DMS53 treated with DMSO at 0.1 percent for 48 hours (cell line): ENCODE results near the gene BTG2.
A peak's percentile ranks its signal among the peaks of the same experiment; 100 is the strongest.

Experiments used
- DNase-seq: peaks from one replicate; lab custom pipeline; 2025; ENCODE audit not compliant: unreplicated experiment; lab: John Stamatoyannopoulos, UW

Gene BTG2

DNA sequence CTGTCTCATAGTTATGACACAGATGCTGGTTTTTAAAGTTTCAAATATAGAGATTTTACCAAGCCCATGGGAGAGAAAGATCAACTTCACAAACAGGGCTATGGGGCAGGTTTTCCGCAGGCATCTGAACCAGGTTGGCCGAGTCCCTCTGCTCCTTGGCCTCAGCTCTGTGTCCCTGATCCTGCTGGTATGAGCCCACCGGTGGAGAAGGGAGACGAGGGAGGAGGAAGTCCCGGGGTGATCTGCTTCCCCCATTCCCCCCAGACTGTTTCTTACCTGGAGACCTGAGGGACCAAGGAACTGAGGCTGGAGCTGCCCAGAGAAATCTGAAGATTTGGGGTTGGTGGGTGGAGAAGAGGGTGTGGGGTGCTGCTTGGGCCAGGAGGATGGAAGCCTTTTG lies 28.9 kb upstream of the BTG2 start:
- DNase-seq, result no peak

DNA sequence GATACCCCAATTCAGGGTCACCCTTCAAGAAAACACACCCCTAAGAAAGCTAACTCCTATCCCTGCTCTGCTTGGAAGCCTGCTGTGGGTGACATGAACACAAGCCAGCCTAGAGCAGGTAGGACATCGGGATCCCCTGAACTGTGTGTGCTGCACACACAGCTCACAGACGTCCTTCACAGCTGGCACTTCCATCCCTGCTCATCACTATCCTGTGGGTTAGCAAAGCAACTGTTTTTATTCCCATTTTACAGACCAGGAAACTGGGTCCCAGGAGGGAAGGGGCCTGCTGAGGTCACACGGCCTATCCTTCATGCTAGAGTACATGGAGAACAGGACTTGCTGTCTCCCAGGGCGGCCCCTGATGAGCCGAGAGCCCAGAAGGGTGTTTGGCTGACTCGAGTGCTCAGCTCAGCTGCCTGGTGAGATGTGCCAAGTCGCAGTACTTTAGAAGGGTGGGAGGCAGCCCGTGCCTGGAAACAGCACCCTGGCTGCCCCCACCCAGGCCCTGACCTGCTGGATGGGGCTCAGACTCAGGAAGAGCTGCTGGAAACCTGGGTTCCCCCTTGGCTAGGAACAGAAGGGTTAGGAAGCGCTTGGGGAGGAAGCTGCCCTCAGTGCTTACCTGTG lies 28.3 kb upstream of the BTG2 start:
- no peak for DNase-seq

DNA sequence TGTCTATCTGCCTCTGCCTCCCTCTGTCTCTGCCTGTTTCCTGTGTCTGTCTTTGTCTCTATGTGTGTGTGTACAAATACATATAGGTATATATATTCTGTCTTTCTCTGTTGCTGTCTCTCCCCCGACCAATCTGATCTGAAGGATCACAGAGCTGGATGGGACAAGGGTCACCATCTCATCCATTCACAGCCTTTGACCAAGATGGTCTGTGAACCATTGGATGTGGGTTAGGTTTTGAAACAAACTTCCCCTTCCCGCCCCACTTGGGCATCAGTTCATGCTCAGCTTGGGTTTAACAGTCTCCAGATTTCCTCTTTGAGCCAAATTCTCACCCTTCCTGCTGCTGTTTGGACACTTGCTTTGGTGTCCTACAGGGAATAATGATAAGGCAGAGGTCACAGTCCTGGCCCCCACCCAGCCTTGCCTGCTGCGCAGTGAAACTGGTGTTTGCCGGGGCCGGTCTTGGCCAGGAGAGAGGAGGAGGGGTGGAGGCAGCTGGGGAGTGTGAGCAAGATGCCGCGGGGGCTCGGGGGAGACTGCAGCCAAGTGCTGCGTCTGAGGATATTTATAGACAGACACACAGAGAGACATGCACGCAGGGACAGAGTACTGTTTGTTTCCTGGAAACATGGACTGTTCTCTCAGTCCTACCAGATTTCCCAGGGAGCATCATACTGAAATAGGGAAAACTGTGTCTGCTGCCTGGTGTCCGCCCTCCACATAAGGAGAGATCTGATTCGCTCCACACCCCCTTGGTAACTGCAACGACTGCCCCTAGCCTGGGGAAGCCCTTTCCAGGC lies 27.0 kb upstream of the BTG2 start:
- DNase-seq, result peak; percentile 17

DNA sequence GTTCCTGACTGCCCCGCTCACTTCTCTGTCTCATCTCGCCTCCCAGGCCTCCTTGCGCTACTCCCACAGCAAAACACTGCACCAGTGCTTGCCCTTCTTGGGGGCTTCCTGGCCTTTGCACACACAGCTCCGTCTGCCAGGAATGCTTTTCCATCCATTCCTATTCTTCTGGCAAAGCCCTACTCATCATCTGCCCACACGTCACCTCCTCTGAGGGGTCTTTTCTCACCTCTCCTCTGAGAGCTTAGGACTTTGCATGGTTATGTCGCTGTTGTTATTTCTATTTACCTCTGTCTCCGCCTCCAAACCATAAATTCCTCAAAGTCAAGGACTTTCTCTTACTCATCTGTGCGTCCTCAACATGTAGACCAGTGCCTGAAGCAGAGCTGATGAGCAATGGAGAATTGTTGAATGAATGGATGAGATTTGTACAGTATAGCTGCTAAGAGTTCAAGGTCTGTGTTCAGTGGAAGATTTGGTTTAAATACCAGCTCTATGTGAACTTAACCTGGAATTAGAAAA lies 26.4 kb upstream of the BTG2 start:
- no peak for DNase-seq

DNA sequence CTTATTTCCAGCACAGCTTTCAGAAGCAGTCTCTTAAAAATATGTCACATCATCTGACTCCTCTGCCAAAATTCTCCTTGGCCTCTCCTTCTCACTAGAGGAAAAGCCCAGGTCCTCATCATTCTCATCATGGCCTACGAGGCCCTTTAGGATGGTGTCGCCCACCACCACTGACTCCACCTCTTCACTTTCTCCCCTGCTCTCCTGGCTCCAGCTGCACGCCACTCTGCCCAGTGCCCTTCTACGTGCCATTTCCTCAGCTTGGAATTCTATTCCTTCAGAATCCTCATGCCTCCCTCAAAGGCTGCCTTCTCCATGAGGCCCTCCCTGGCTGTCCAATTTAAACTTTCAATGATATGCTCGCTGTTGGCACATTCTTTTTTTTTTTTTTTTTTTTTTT lies 25.3 kb upstream of the BTG2 start:
- no peak for DNase-seq

DNA sequence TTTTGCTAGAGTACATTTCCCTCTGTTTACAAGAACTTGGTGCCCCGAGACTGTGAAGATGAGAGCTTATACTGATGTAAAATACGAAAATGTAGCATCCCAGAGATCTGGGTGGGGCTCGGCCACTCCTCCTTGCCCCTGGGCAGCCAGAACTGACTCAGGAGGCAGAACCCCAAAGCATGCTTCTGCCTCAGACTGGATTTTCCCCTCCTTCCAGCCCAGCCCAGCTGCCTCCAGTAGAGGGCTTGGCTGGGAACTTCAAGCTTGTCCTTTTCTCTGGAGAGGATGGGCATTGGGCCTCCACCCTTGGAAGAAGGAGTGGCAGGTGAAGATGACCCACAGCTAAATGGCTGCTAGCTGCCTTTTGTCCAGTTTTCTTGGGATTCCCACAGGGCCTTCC lies 24.3 kb upstream of the BTG2 start:
- DNase-seq, result no peak

DNA sequence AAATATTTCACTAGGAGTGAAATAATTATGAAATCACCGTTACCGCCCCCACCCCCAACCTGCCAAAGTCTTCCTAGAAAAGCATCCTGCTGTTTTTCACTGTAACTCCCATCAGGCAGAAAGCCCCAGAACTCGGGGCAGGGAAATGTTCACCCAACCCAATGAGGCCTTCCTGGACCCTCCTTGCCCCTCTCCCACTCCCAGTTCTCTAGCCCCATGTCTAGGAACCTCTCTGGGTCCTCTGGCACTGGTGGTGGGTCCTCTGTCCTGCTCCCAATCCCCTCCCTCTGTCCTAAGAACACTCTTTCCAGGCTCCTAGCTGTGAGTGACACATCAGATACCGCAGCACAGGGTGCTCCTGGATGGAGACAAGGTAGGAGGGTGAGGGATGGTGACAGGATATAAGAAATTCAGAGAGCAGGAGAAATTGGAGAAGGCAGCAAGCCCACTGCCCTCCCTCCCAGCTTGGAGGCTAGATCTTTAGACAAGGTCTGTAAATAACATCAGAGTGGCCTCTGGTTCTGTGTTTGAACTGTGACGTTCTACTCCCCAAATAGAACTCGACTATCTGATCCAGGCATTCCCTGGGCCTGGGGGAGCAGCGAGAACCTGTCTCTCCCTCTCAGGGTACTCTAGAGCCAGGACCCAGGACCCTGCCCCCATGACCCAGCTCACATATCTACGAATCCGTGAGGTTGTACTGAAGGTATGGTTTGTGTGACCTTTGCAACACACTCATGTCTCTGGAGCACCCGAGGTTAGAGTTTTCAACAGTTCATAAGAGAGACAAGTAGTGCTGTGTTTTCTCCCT lies 23.3 kb upstream of the BTG2 start:
- DNase-seq, result no peak

DNA sequence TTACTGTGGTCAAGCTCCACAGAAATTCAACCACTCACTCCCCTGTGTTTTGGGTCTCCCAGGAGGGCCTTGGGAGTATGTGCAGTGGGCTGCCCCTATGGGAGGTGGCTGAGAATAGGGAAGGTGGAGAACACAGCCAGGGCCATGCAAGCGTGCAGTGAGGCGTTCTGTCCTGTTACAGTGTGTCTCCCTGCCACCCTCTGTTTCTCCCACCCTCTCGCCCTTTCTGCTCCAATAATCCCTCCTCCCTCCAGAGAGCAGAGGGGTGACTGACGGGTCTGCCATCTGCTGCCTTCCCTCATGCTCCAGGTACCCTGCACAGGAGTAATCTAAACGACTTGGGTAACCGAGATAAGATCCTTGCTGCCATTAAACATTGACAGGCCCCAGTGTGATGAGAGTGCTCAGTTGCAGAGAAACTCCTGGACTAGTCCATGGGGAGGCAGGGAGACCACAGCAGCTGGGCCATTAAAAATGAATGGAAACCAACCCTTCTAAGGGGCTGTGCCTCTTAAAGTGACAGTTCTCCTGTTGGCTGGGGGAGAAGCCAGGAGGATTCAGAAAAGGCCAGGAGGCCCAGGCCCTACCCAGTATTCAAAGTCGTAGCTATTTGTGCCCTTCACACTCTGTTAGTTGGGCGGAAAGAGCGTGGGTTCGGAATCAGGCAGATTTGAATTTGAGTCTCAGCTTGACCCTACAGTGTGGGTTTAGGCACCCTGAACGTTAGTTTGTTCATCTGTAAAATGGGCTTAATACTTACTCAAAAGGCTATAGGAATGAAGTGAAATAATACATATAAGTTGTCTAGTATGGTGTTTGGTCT lies 22.4 kb upstream of the BTG2 start:
- no peak for DNase-seq

DNA sequence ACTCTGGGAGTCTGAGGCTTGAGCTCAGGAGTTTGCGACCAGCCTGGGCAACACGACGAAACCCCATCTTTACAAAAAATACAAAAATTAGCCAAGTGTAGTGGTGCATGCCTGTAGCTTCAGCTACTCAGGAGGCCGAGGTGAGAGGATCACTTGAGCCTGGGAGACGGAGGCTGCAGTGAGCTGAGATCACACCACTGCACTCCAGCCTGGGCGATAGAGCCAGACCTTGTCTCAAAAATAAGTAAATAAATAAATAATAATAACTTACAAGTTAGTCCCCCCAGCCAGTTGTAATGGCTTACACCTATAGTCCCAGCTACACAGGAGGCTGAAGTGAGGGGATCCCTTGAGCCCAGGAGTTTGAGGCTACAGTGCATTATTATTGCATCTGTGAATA lies 21.7 kb upstream of the BTG2 start:
- no peak for DNase-seq

DNA sequence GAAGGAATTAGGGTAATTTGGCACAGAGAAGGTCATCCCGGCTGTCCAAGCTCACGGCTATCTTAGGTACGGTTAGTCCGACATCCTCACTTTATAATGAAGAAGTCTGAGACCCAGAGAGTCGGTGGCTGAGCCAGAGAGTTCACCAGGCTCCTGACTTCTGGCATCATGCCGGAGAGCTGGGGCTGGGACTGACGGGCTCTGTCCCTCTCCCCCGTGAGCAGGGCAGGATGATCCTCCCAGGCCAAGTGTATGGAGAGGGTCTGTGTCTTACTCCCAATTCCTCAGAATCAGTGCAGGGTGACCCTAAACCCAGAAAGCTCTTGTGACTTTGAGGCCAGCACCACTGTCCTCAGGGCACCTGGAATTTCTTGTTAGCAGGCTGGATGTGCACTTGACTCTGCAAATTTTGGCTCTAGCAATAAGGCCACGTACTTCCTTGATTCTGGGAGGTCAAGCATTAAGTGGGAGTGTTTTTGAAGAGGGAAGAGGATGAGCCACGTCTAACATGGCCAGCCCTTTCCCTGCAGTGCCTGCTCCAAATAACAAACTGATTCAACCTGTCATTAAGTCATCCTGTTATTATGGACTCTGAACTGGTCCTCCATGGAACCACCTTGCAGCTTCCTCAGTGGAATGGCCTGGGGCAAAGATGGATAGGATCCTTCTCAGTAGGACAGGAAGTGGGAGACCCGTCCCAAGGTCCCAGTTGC lies 20.8 kb upstream of the BTG2 start:
- DNase-seq, result no peak

DNA sequence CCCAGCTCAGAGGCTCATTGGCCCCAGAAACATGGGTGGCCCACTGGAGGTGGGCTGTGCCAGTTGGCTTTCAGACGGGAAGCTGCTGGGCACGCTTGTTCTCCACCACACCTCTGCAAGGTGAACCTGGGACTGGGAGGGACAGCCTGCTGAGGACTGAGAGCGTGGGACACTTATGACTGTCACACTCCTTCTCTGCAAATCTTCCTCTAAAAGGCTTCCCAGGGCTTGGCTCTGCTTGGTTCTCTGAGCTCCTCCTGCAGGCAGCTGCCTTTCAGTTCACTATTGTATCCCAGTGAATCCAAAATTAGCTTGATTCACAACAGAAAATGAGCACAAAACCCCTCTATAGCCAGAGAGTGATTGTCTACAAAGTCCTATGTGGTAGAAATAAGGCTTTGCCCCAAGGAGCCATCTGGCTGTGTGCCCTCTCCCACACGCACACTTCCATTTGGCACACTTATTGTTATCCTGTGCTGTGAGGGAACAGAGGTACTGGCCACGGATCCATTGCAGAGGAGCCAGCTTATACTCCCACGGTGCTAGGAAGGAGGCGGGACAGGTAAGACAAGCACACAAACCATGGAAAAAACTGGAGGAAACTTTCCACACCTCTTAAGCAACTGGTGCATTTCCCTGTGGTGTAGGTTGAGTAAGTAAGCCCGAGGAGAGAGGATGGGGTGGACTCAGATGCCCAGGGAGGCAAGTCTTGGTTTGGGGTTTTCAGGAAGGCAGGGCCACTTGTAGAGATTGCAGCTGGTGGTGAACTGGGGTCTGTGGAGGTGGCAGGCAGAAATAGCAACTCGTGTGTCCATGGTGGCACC lies 18.9 kb upstream of the BTG2 start:
- DNase-seq, result no peak

DNA sequence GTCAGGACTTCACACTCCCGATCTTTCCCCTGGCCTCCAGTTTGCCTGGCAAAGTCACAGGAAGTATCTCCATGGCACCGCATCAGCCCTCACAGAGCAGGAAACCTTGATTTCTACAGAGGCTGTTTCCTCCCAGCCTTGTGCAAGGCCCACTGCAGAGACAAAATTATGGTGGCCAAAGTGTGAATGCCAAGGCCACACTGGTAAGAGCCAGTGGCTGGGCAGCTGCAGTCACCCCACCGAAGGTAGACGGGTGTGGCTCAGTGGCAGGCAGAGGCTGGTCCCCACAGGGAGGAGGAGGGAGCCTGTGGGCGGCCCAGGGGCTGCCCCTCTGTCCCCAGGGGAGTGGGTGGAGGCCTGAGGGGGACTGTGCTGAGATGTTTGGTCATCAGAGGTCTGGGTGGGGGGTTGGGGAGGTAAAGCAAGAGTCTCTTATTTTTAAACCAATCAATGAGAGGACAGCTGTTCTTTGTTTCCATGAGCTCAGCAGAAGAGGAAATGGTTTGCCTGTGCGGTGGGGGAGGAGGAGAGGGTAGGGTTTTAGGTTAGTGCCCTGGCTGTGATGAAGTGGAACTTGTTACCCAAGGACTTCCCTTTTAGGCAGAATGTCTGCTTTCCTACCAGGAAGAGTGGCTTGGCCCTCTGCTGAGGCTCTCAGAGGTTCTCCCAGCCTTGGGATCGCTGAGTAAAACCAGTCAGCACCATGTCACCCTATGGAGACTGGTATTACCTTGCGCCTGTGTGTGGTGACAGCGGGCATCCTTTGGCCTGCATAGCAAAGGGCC lies 18.0 kb upstream of the BTG2 start:
- peak; percentile 76 for DNase-seq

DNA sequence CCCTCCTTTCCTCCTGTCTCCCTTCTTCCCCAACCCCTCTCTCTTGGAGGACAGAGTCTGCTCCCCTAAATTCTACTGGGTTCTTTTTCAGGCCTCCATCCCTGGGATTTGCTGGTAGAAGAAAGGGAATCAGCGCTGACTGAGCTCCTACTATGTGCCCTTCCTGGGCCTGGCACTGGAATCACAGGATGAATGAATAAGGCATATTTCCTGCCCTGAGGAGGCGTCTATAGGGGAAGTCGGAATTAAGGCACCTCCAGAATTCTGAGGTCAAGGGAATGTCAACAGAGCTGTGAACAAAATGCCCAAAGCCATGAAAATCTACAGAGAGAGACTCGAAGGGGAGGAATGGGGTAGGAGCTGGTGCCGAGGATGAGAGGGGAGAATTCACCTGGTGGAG lies 17.4 kb upstream of the BTG2 start:
- DNase-seq, result no peak

DNA sequence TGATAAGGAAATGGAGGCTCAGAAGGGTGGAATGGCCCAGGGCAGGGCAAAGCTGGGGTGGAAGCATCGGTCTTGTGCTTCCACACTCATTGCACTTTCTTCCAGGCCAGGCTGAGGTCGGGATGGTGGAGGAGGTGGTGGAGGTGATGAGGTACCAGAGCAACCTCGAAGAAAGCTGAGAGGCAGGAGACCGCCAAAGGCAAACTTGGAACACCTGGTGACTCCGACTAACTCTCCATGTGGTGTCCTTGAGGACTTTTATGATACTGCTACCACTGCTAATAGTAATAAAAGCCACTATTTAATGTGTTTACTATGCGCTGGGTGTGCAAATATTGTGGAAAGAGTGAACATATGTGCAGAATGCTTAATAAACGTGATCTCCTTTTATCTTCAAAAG lies 16.9 kb upstream of the BTG2 start:
- peak; percentile 80 for DNase-seq

DNA sequence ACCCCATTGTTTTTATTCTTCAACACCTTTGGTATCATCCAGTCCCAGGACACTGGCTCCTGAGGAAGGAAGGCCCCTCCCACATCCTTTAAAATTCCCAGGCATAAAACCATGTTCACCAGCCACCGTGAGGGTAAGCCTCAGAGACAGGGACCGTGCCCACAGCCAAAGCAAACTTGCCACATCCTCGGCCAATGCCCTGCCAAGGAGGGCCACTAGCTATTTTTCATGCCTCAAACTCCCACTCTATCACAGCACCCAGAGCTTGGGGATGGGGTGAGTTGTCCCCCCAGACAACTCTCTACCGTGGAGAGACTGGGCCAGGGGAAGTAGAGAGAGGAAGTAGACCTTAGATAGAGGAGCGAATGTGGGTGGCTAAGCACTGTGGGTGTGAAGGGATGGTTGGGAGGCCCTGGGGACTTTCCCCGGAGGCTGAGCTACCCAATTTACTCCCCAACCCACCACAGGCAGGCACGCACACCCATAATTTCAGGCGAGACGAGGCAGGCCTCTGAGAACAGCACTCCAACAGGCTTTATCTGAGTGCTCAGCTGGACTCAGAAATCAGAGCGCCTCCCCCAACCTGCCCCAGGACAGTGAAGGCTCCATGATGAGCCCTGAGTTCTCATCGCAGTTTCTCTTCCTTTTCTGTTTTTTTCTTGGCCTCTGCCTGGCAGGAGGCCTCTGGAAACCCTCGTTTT lies 15.9 kb upstream of the BTG2 start:
- peak; percentile 60 for DNase-seq

DNA sequence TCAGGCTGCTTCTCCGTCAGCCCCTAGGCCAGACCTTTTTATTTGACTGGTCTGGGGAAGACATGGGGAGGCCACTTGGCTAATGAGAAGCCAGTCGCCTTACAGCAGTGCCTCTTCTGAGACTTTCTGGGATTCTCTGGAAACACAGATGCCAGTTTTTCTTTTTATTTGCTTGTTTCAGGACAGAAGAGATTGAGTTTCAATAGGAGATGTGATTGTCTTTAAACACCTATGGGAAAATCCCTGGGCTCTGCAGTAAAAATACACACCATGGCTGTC lies 15.4 kb upstream of the BTG2 start:
- no peak for DNase-seq

DNA sequence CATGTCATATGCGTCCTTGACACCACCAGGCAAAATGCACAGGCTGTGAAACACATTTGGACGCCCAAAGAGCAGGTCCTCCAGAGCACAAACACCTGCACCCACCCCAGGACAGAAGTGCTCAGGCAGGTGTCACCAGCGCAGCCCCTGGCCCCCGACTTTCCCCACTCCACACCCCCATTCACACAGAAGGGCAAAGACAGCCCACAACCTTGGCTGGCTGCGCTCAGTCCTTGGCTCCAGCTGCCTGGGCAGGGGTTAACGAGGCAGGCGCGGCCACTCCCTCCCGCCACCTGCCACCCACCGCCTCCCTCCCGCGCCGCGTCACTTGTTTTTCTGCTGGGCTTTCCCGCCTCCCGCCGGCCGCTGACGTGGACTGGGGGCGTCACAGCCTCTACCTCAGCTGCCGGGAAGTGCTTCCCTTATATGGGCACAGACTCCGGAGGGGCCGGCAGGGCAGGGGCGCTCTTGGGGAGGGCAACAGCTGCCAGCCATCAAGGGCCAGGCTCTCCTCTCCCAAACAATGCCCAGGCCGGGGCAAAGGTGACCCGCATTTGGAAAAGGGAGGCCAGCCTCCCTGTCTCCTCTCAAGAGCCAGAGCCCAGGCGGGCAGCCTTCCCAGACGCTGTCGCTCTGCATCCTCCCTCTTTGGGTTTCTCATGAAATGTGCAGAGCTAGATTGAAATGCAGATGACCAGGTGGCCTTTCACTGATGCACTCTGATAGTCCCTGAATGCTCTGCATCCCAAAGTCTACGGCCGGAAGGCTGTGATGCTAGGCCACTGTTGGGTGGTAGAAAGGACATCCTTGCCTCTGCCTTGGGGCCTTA lies 14.8 kb upstream of the BTG2 start:
- peak; percentile 97 for DNase-seq
